ENCODE measurements around the gene SNCA. TPM values are rescaled to one million over a fixed set of nuclear protein-coding genes. Genes with fewer than 3 reads are reported as not detected.

The SNCA gene
- total and polyA plus RNA-seq, 3 donors from 2014 or later = 1.5 to 6.4 (median 2.0) TPM

- Histone ChIP-seq H3K36me3 (ENCODE audit: low read depth, missing control alignments) (no peaks in the 10 kb centered on the region), H3K4me1 (no peaks in the 10 kb centered on the region), H3K4me3 (peak overlapping the region; percentile 52 to 60), H3K27ac (no peak overlapping the region), H3K27me3 (no peaks in the 10 kb centered on the region), H3K9me3 (no peaks in the 10 kb centered on the region)
- WGBS, 2 donors = 0% methylated on average over 29 to 30 of the region's 30 CpGs
- peak; percentile 19 for DNase-seq
- intact Hi-C loops (cut with DNase I; ENCODE audit: low total_unique reads) = no loop called here
- TF ChIP-seq POLR2A (IDR thresholded peaks at IDR 0.05) (no peak), CTCF (IDR thresholded peaks at IDR 0.05) (no peak)
Measured at GRCh38 chr4:89837385-89837992, 528 bp upstream of the SNCA start.

GRCh38 chr4:89836031-89836745, 773 bp downstream of the SNCA start:
- Histone ChIP-seq H3K27me3 (no peaks in the 10 kb centered on the region), H3K4me1 (no peaks in the 10 kb centered on the region), H3K9me3 (no peaks in the 10 kb centered on the region), H3K27ac (no peak overlapping the region), H3K4me3 (peak overlapping the region; percentile 52 to 60), H3K36me3 (ENCODE audit: low read depth, missing control alignments) (no peaks in the 10 kb centered on the region)
- 3 to 6% methylated on average over 32 to 33 of the region's 33 CpGs for WGBS, 2 donors
- no peak for TF ChIP-seq POLR2A (IDR thresholded peaks at IDR 0.05)
- no peak for TF ChIP-seq CTCF (IDR thresholded peaks at IDR 0.05)
- intact Hi-C loops (cut with DNase I; ENCODE audit: low total_unique reads) = no loop called here
- no peak for DNase-seq

DNA sequence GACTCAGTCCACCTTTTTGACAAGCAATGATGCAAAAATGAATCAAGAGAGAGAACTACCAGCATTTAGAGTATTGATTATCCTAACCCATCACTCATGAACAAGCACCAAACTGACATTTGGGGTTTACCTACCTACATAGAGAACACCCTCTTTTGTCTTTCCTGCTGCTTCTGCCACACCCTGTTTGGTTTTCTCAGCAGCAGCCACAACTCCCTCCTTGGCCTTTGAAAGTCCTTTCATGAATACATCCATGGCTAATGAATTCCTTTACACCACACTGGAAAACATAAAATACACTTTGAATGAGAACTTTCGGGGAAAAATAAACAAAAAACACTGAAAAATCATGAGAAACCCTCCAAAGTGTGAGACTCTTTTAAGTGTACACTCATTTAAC, 1.5 kb downstream of the SNCA start:
- intact Hi-C loops (cut with DNase I; ENCODE audit: low total_unique reads) = no loop called here
- Histone ChIP-seq H3K4me1 (no peaks in the 10 kb centered on the region), H3K36me3 (ENCODE audit: low read depth, missing control alignments) (no peaks in the 10 kb centered on the region), H3K27ac (no peak overlapping the region), H3K27me3 (no peaks in the 10 kb centered on the region), H3K4me3 (no peak overlapping the region), H3K9me3 (no peaks in the 10 kb centered on the region)
- TF ChIP-seq POLR2A (IDR thresholded peaks at IDR 0.05) = no peak
- no peak for TF ChIP-seq CTCF (IDR thresholded peaks at IDR 0.05)
- DNase-seq = no peak
- WGBS, 2 donors = 47 to 82% methylated on average over 1 of the region's 1 CpG

GRCh38 chr4:89834486-89835209, 2.3 kb downstream of the SNCA start:
- intact Hi-C loops (cut with DNase I; ENCODE audit: low total_unique reads) = no loop called here
- no peaks in the 10 kb centered on the region for H3K4me1 ChIP-seq
- H3K27ac ChIP-seq = no peak overlapping the region
- no peaks in the 10 kb centered on the region for H3K36me3 ChIP-seq (ENCODE audit: low read depth, missing control alignments)
- no peak for DNase-seq
- WGBS, 2 donors = 44 to 56% methylated on average over 1 of the region's 1 CpG
- no peaks in the 10 kb centered on the region for H3K27me3 ChIP-seq
- H3K9me3 ChIP-seq = no peaks in the 10 kb centered on the region
- H3K4me3 ChIP-seq = no peak overlapping the region
- TF ChIP-seq POLR2A (IDR thresholded peaks at IDR 0.05) (no peak), CTCF (IDR thresholded peaks at IDR 0.05) (no peak)
